ENCODE measurements around the gene FAM216A.
"Not testable (repeated sequence)": the region's sequence is repeated elsewhere in the genome, so short reads cannot be mapped to it uniquely, and the experiment has no call there.

The FAM216A gene

GRCh38 chr12:110468214-110469048 lies at the start of gene FAM216A, which contains the start of gene GPN3:
Gene FAM216A, plus strand, starts transcription at chr12:110468845. Its CDS starts 31 bp downstream, at chr12:110468876.
Gene GPN3, minus strand, starts transcription at chr12:110468257. Its CDS starts 54 bp downstream, at chr12:110468203.
- peak; percentile 93 to 97 for DNase-seq

- DNase-seq = not testable (repeated sequence)
These were observed 48.0 kb upstream of the FAM216A start for GRCh38 chr12:110420644-110421043.

GRCh38 chr12:110421159-110421661 lies 47.4 kb upstream of the FAM216A start:
- DNase-seq = no peak

- no peak for DNase-seq
These were observed 46.9 kb upstream of the FAM216A start for GRCh38 chr12:110421701-110422100.

GRCh38 chr12:110424237-110424636 lies 44.4 kb upstream of the FAM216A start:
- no peak for DNase-seq

- DNase-seq = no peak
These were observed 42.2 kb upstream of the FAM216A start for GRCh38 chr12:110426406-110426805.

GRCh38 chr12:110429676-110430075 lies 39.0 kb upstream of the FAM216A start:
- DNase-seq = not testable (repeated sequence)

GRCh38 chr12:110431957-110432587 lies 36.6 kb upstream of the FAM216A start:
- DNase-seq = peak; percentile 18 to 24

- DNase-seq = no peak
These were observed 32.4 kb upstream of the FAM216A start for GRCh38 chr12:110436231-110436630.

- no peak for DNase-seq
These were observed 24.2 kb upstream of the FAM216A start for GRCh38 chr12:110444455-110444854.

GRCh38 chr12:110449799-110450497 lies 18.7 kb upstream of the FAM216A start, which contains the start of gene ARPC3:
Gene ARPC3, minus strand, starts transcription at chr12:110450337. Its CDS starts 77 bp downstream, at chr12:110450260.
- DNase-seq = peak; percentile 95 to 96

GRCh38 chr12:110451263-110451662 lies 17.4 kb upstream of the FAM216A start:
- no peak for DNase-seq

- no peak for DNase-seq
These were observed 14.9 kb upstream of the FAM216A start for GRCh38 chr12:110453569-110454296.

GRCh38 chr12:110458756-110459155 lies 9.9 kb upstream of the FAM216A start:
- no peak for DNase-seq

- not testable (repeated sequence) for DNase-seq
These were observed 7.5 kb upstream of the FAM216A start for GRCh38 chr12:110461189-110461588.

GRCh38 chr12:110465024-110465423 lies 3.6 kb upstream of the FAM216A start:
- DNase-seq = no peak

- DNase-seq = not testable (repeated sequence)
These were observed 2.9 kb upstream of the FAM216A start for GRCh38 chr12:110465765-110466164.

GRCh38 chr12:110466791-110467190 lies 1.9 kb upstream of the FAM216A start:
- no peak for DNase-seq

GRCh38 chr12:110467847-110468213 lies 815 bp upstream of the FAM216A start:
- no peak for DNase-seq

- DNase-seq = no peak
These were observed 6.8 kb downstream of the FAM216A start for GRCh38 chr12:110475426-110475825.

GRCh38 chr12:110498984-110499706 lies 30.5 kb downstream of the FAM216A start:
- DNase-seq = no peak

- no peak for DNase-seq
These were observed 32.7 kb downstream of the FAM216A start for GRCh38 chr12:110501399-110501751.

Data from activated CD4-positive, alpha-beta T cell treated with anti-CD3 and anti-CD28 coated beads, Interleukin-2, amount 50 U/mL, for 48 hours (primary cell).